H1 (cell line): ENCODE results near the gene LYVE1. TPM values are rescaled to one million over a fixed set of nuclear protein-coding genes. Genes with fewer than 3 reads are reported as not detected.
A peak's percentile ranks its signal among the peaks of the same experiment; 100 is the strongest.

ENCODE experiments used
- CTCF ChIA-PET: fragments of 300-600 bp; sonication (Branson Sonifier 250); formaldehyde crosslinking; loops from one replicate; lab custom pipeline; 2021; ENCODE audit not compliant: partially characterized antibody; lab: Charles Lee
- POLR2A ChIA-PET: fragments of 300-600 bp; sonication (Branson Sonifier 250); formaldehyde crosslinking; loops from one replicate; lab custom pipeline; 2021; ENCODE audit warnings: inconsistent platforms; ENCODE audit not compliant: partially characterized antibody; lab: Charles Lee
- DNase-seq, 2 experiments: peaks; one replicate each; pipeline versions ENCODE4 v3.0.0 to v3.0.0-alpha.2; 2010 to 2022; ENCODE audit warnings: low spot score in 2 of 2, low read depth in 1 of 2, mixed read lengths in 1 of 2
- FAIRE-seq: peaks from 2 replicates; lab custom pipeline; 2011; peaks lifted over from hg19 to GRCh38; lab: Jason Lieb, UNC
- H2AFZ ChIP-seq: 2 replicates; pipeline ENCODE4 v1.8.1; 2012; ENCODE audit warnings: low read length, inconsistent platforms
- H2AK5ac ChIP-seq: 2 replicates; pipeline ENCODE4 v1.6.1; 2013; ENCODE audit warnings: low read depth, low read length
- H2BK120ac ChIP-seq: replicated peaks from 2 replicates; pipeline ENCODE3; 2013; ENCODE audit warnings: low read depth, low read length, inconsistent platforms
- H2BK12ac ChIP-seq: 2 replicates; pipeline ENCODE4 v1.6.1; 2013; ENCODE audit warnings: low read depth, low read length
- H2BK15ac ChIP-seq: 2 replicates; pipeline ENCODE4 v1.6.1; 2013; ENCODE audit warnings: low read length
- H2BK20ac ChIP-seq: 2 replicates; pipeline ENCODE4 v1.6.1; 2013; ENCODE audit warnings: low read length
- H2BK5ac ChIP-seq: 2 replicates; pipeline ENCODE4 v1.6.1; 2013; ENCODE audit warnings: low read depth, low read length
- H3K14ac ChIP-seq: 2 replicates; pipeline ENCODE4 v1.6.1; 2013; ENCODE audit warnings: inconsistent platforms; ENCODE audit not compliant: insufficient read length
- H3K18ac ChIP-seq: 2 replicates; pipeline ENCODE4 v1.6.1; 2013; ENCODE audit warnings: low read length; ENCODE audit errors: extremely low read depth
- H3K23ac ChIP-seq: 2 replicates; pipeline ENCODE4 v1.6.1; 2013; ENCODE audit warnings: inconsistent platforms; ENCODE audit not compliant: insufficient read length
- H3K23me2 ChIP-seq: 2 replicates; pipeline ENCODE4 v1.6.1; 2013; ENCODE audit warnings: low read depth, low read length
- H3K27ac ChIP-seq: 2 replicates; pipeline ENCODE4 v1.6.1; 2011; ENCODE audit warnings: low read depth, low read length, inconsistent platforms
- H3K27me3 ChIP-seq, 4 experiments: replicated peaks in 1 of 4; 1 replicate in 1 of 4; 2 replicates in 3 of 4; pipeline versions ENCODE4 v1.6.1 to v1.8.1; 2011 to 2013; ENCODE audit warnings: low read length in 3 of 4, mild to moderate bottlenecking in 3 of 4, inconsistent platforms in 2 of 4, mixed read lengths in 2 of 4, moderate library complexity in 1 of 4; ENCODE audit not compliant: control insufficient read depth in 3 of 4, insufficient read depth in 3 of 4; ENCODE audit errors: extremely low read depth in 1 of 4
- H3K36me3 ChIP-seq, 4 experiments: 2 replicates each; pipeline versions ENCODE4 v1.6.1 to v1.8.1; 2011 to 2013; ENCODE audit warnings: mild to moderate bottlenecking in 4 of 4, low read length in 3 of 4, moderate library complexity in 2 of 4, control low read depth in 1 of 4, inconsistent platforms in 1 of 4; ENCODE audit not compliant: insufficient read depth in 4 of 4, control insufficient read depth in 2 of 4
- H3K4ac ChIP-seq: replicated peaks from 2 replicates; pipeline ENCODE3; 2013; ENCODE audit warnings: low read length, low read depth, mixed read lengths, inconsistent platforms; ENCODE audit not compliant: insufficient read length
- H3K4me1 ChIP-seq, 4 experiments: replicated peaks in 1 of 4; 1 replicate in 1 of 4; 2 replicates in 3 of 4; pipeline versions ENCODE4 v1.6.1 to v1.8.1; 2011 to 2013; ENCODE audit warnings: low read length in 3 of 4, inconsistent platforms in 2 of 4, mixed read lengths in 1 of 4; ENCODE audit not compliant: insufficient read depth in 4 of 4, control insufficient read depth in 3 of 4
- H3K4me2 ChIP-seq, 2 experiments: 2 replicates each; pipeline versions ENCODE4 v1.6.1 to v1.8.1; 2011 to 2013; ENCODE audit warnings: low read depth in 2 of 2, low read length in 2 of 2, control low read depth in 1 of 2, inconsistent platforms in 1 of 2, mild to moderate bottlenecking in 1 of 2; ENCODE audit not compliant: insufficient read depth in 1 of 2
- H3K4me3 ChIP-seq, 4 experiments: fragments of 200-600, 300-600 bp in 1 of 4; sonication (generic), shearing (Covaris generic), sonication (Bioruptor Twin) in 1 of 4; 2 replicates each; pipeline versions ENCODE4 v1.5.1 to v1.8.1; 2011 to 2016; ENCODE audit warnings: low read length in 4 of 4, low read depth in 3 of 4, control low read depth in 2 of 4, inconsistent platforms in 2 of 4, mild to moderate bottlenecking in 2 of 4, mixed read lengths in 1 of 4, moderate library complexity in 1 of 4; ENCODE audit not compliant: insufficient read depth in 2 of 4; ENCODE audit errors: extremely low read depth in 1 of 4
- H3K56ac ChIP-seq: replicated peaks from 2 replicates; pipeline ENCODE3; 2013; ENCODE audit warnings: low read depth, mild to moderate bottlenecking, mixed read lengths, low read length, inconsistent platforms; ENCODE audit not compliant: insufficient read length
- H3K79me1 ChIP-seq: 2 replicates; pipeline ENCODE4 v1.6.1; 2013; ENCODE audit warnings: low read depth, low read length, control low read depth
- H3K79me2 ChIP-seq, 2 experiments: 2 replicates each; pipeline versions ENCODE4 v1.6.1 to v1.8.1; 2012 to 2013; ENCODE audit warnings: low read length in 2 of 2, mild to moderate bottlenecking in 2 of 2, inconsistent platforms in 1 of 2; ENCODE audit not compliant: insufficient read depth in 2 of 2, control insufficient read depth in 1 of 2
- H3K9ac ChIP-seq, 4 experiments: replicated peaks in 1 of 4; 1 replicate in 1 of 4; 2 replicates in 3 of 4; pipeline versions ENCODE4 v1.6.1 to v1.8.1; 2011 to 2013; ENCODE audit warnings: low read depth in 3 of 4, low read length in 3 of 4, control low read depth in 2 of 4, mild to moderate bottlenecking in 2 of 4, moderate library complexity in 2 of 4, inconsistent platforms in 1 of 4; ENCODE audit errors: extremely low read depth in 1 of 4
- H3K9me3 ChIP-seq, 2 experiments: 2 replicates each; pipeline versions ENCODE4 v1.6.1 to v1.8.1; 2012 to 2013; ENCODE audit warnings: mild to moderate bottlenecking in 2 of 2, moderate library complexity in 2 of 2, control low read depth in 1 of 2, inconsistent platforms in 1 of 2, low read depth in 1 of 2, low read length in 1 of 2, mixed read lengths in 1 of 2; ENCODE audit not compliant: insufficient read depth in 2 of 2
- H4K20me1 ChIP-seq, 2 experiments: replicated peaks in 1 of 2; 2 replicates each; pipeline versions ENCODE3 to v1.8.1; 2011 to 2013; ENCODE audit warnings: inconsistent platforms in 2 of 2, low read length in 2 of 2, mild to moderate bottlenecking in 1 of 2; ENCODE audit not compliant: insufficient read depth in 2 of 2, control insufficient read depth in 1 of 2
- H4K5ac ChIP-seq: 2 replicates; pipeline ENCODE4 v1.6.1; 2013; ENCODE audit warnings: low read length, low read depth, mixed read lengths, inconsistent platforms; ENCODE audit not compliant: insufficient read length
- H4K8ac ChIP-seq: 2 replicates; pipeline ENCODE4 v1.8.0; 2013; ENCODE audit warnings: mild to moderate bottlenecking, moderate library complexity, low read length, inconsistent platforms; ENCODE audit not compliant: insufficient read depth; ENCODE audit errors: extremely low read depth
- H4K91ac ChIP-seq: replicated peaks from 2 replicates; pipeline ENCODE3; 2013; ENCODE audit warnings: low read length, mixed read lengths, inconsistent platforms; ENCODE audit not compliant: insufficient read length
- ATF2 ChIP-seq: IDR thresholded peaks from 2 replicates; pipeline ENCODE4 v1.6.1; 2012; ENCODE audit warnings: low read length, inconsistent platforms
- ATF3 ChIP-seq: IDR thresholded peaks from 2 replicates; pipeline ENCODE4 v1.6.1; 2011; ENCODE audit warnings: low read depth, mild to moderate bottlenecking, low read length; ENCODE audit not compliant: insufficient read depth
- CREB1 ChIP-seq: IDR thresholded peaks from 2 replicates; pipeline ENCODE4 v1.6.1; 2012; ENCODE audit warnings: inconsistent platforms
- GABPA ChIP-seq: IDR thresholded peaks from 2 replicates; pipeline ENCODE4 v1.6.1; 2011; ENCODE audit warnings: mild to moderate bottlenecking, low read length, moderate library complexity, borderline replicate concordance; ENCODE audit not compliant: insufficient read depth
- JUND ChIP-seq: IDR thresholded peaks from 2 replicates; pipeline ENCODE4 v1.6.1; 2011; ENCODE audit warnings: mild to moderate bottlenecking, improper control_type of control experiment, low read length
- KDM1A ChIP-seq: fragments of 200-600, 300-600 bp; sonication (generic); IDR thresholded peaks from 2 replicates; pipeline ENCODE4 v1.7.1; 2016; ENCODE audit warnings: mild to moderate bottlenecking, low read length, borderline replicate concordance
- KDM4A ChIP-seq: IDR thresholded peaks from one replicate; pipeline ENCODE4 v1.7.1; 2012; ENCODE audit warnings: low read depth, mild to moderate bottlenecking, moderate library complexity, low read length, inconsistent platforms; ENCODE audit not compliant: severe bottlenecking
- KDM5A ChIP-seq: fragments of 200-600 bp; IDR thresholded peaks from 2 replicates; pipeline ENCODE4 v1.7.1; 2012; ENCODE audit warnings: mild to moderate bottlenecking, low read length, inconsistent platforms, mixed read lengths
- RAD21 ChIP-seq, 2 experiments: IDR thresholded peaks in 1 of 2; conservative IDR thresholded peaks in 1 of 2; 2 replicates each; pipeline ENCODE4 v1.6.1; 2011; ENCODE audit warnings: low read depth in 2 of 2, low read length in 2 of 2, improper control_type of control experiment in 1 of 2, inconsistent platforms in 1 of 2, mild to moderate bottlenecking in 1 of 2, moderate library complexity in 1 of 2
- RNF2 ChIP-seq: fragments of 200-900, 300-1000 bp; sonication (generic); IDR thresholded peaks from 2 replicates; pipeline ENCODE4 v1.7.1; 2016; ENCODE audit warnings: borderline replicate concordance, low read depth, mild to moderate bottlenecking, antibody characterized with exemption, low read length; ENCODE audit not compliant: poor library complexity, severe bottlenecking; ENCODE audit errors: missing control alignments
- ZNF274 ChIP-seq: IDR thresholded peaks from 2 replicates; pipeline ENCODE4 v1.7.0; 2012; ENCODE audit warnings: low read length, borderline replicate concordance; ENCODE audit errors: extremely low read depth
- WGBS, 2 experiments: shearing (Covaris generic) in 1 of 2; methylation state at CpG; one replicate each; pipeline versions ENCODE4 v1.1.6 to v1.1.7; 2013 to 2015; ENCODE audit warnings: low lambda C conversion rate in 2 of 2, mixed read lengths in 2 of 2, inconsistent platforms in 1 of 2, low coverage in 1 of 2, missing lambda C conversion rate in 1 of 2; ENCODE audit not compliant: insufficient replicate concordance in 2 of 2, insufficient coverage in 1 of 2, insufficient read length in 1 of 2; ENCODE audit errors: extremely low coverage in 1 of 2, missing lambda C conversion rate in 1 of 2; 5-methylcytosine and 5-hydroxymethylcytosine counted together
- polyA plus RNA-seq, 7 experiments: library from polyadenylated mRNA; depleted of rRNA in 3 of 7; stranded (reverse) in 5 of 7; unstranded in 2 of 7; fragments of >200 nt in 5 of 7; fragments of 200-250 nt in 2 of 7; gene quantifications; 1 replicate in 5 of 7; 2 replicates in 1 of 7; 4 replicates in 1 of 7; pipeline versions ENCODE4 v1.2.1 to v1.2.3, GENCODE V29; 2011 to 2013; ENCODE audit warnings: missing spikeins in 2 of 7, mixed read lengths in 2 of 7
- total RNA-seq: library from RNA; stranded (reverse); fragmentation: NEBNext Ultra II Directional; extraction: Animal tissue kit (Norgen Biotek cat#: 25700); gene quantifications from 2 replicates; pipeline ENCODE4 v1.2.1, GENCODE V29; 2021

Gene LYVE1
- total and polyA plus RNA-seq, 2 of the 8 experiments (the other 6 are each of a cell fraction or from before 2014, with no cell fraction given), result 0.09 TPM; not detected in 1

- Histone ChIP-seq H3K27ac (no peak overlapping the region), H3K36me3 (no peaks in the 10 kb centered on the region), H2AK5ac (no peak overlapping the region), H4K91ac (peak overlapping the region; percentile 11), H3K23ac (no peak overlapping the region), H3K4me1 (no peaks in the 10 kb centered on the region), H3K9me3 (no peaks in the 10 kb centered on the region), H2AFZ (no peak overlapping the region), H3K9ac (no peak overlapping the region), H4K5ac (no peak overlapping the region), H3K18ac (no peak overlapping the region), H3K56ac (no peak overlapping the region), H3K79me2 (no peaks in the 10 kb centered on the region), H3K4ac (no peak overlapping the region), H2BK5ac (no peak overlapping the region), H3K4me2 (no peak overlapping the region), H4K20me1 (no peaks in the 10 kb centered on the region), H3K79me1 (no peaks in the 10 kb centered on the region), H3K4me3 (no peak overlapping the region), H2BK12ac (no peak overlapping the region), H2BK120ac (no peak overlapping the region), H2BK20ac (no peak overlapping the region), H4K8ac (no peak overlapping the region), H3K14ac (no peak overlapping the region), H2BK15ac (no peak overlapping the region), H3K27me3 (no peaks in the 10 kb centered on the region), H3K23me2 (no peaks in the 10 kb centered on the region)
- ChIA-PET POLR2A (no interaction called here), CTCF (interaction anchor here (0.7 to 3.0 kb wide), 9 partner anchors 7 to 103 kb away, joined by 3 to 12 read pairs (median 6); partner anchors contain the start of gene RNF141)
- FAIRE-seq, result no peak
- no peak for DNase-seq
- 93% methylated on average over 1 of the region's 1 CpG; no CpG with 5 or more reads in 1 of the 2 experiments for WGBS, 2 experiments
- TF ChIP-seq ATF2, result no peak
- no peak for TF ChIP-seq ATF3
- no peak for TF ChIP-seq KDM4A
- TF ChIP-seq CREB1, result no peak
- no peak for TF ChIP-seq GABPA
- no peak for TF ChIP-seq RNF2
- no peak for TF ChIP-seq JUND
- TF ChIP-seq ZNF274, result no peak
- no peak for TF ChIP-seq KDM5A
- no peak for TF ChIP-seq KDM1A
- TF ChIP-seq RAD21 (IDR thresholded peaks at IDR 0.05 in 1 of 2, conservative IDR thresholded peaks at IDR 0.05 in 1 of 2; ENCODE audit: low read depth in 2 of 2, low read length in 2 of 2), result no peak
These were observed 49.1 kb upstream of the LYVE1 start for GRCh38 chr11:10617551-10617950.
